Measurements from ENCODE around the gene ADARB2. TPM values are rescaled to one million over a fixed set of nuclear protein-coding genes. Genes with fewer than 3 reads are reported as not detected.

Gene ADARB2
- total RNA-seq, 1 donor from 2014 or later, result 38.7 TPM

GRCh38 chr10:1452777-1453176 lies 284.5 kb downstream of the ADARB2 start:
- no peak overlapping the region for H3K4me3 Mint-ChIP-seq (ENCODE audit: unreplicated experiment)

GRCh38 chr10:1451941-1452340 lies 285.4 kb downstream of the ADARB2 start:
- H3K9me3 Mint-ChIP-seq (ENCODE audit: unreplicated experiment), result no peaks in the 10 kb centered on the region
- no peaks in the 10 kb centered on the region for H3K36me3 Mint-ChIP-seq (ENCODE audit: unreplicated experiment)
- H3K4me3 Mint-ChIP-seq (ENCODE audit: unreplicated experiment), result no peak overlapping the region
- H3K4me1 Mint-ChIP-seq (ENCODE audit: unreplicated experiment), result no peaks in the 10 kb centered on the region
- DNase-seq (ENCODE audit: extremely low spot score, unreplicated experiment), result peak; percentile 65
- H3K27ac Mint-ChIP-seq (ENCODE audit: unreplicated experiment), result no peak overlapping the region
- peaks cover 47% of the 10 kb centered on the region for H3K27me3 Mint-ChIP-seq (ENCODE audit: unreplicated experiment)
- TF ChIP-seq CTCF (IDR thresholded peaks at IDR 0.05), result no peak

More at GRCh38 chr10:1452777-1453176, 284.5 kb downstream of the ADARB2 start:
- peak; percentile 64 for DNase-seq (ENCODE audit: extremely low spot score, unreplicated experiment)
- H3K27ac Mint-ChIP-seq (ENCODE audit: unreplicated experiment), result no peak overlapping the region
- peaks cover 51% of the 10 kb centered on the region for H3K27me3 Mint-ChIP-seq (ENCODE audit: unreplicated experiment)
- no peaks in the 10 kb centered on the region for H3K9me3 Mint-ChIP-seq (ENCODE audit: unreplicated experiment)
- no peaks in the 10 kb centered on the region for H3K36me3 Mint-ChIP-seq (ENCODE audit: unreplicated experiment)
- H3K4me1 Mint-ChIP-seq (ENCODE audit: unreplicated experiment), result no peaks in the 10 kb centered on the region
- no peak for TF ChIP-seq CTCF (IDR thresholded peaks at IDR 0.05)

DNA sequence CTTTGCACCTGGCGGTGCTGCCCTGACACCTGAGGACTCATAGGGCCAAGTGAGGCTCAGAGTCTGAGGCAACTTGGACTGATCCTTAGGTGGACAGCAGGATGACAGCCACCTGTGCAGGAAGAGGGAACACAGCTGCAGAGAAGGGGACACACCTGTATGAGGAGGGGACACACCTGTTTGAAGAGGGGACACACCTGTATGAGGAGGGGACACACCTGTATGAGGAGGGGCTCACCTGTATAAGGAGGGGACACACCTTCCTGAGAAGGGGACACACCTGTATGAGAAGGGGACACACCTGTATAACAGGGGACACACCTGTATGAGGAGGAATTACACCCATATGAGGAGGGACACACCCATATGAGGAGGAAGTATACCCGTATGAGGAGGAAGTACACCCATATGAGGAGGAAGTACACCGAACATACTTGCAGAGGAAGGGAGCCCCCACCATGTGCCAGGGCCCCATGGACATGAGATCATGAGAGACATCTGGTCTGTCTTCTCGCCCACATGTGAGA lies 285.9 kb downstream of the ADARB2 start:
- Mint-ChIP-seq H3K27me3 (ENCODE audit: unreplicated experiment) (peaks cover 42% of the 10 kb centered on the region), H3K4me3 (ENCODE audit: unreplicated experiment) (no peak overlapping the region), H3K36me3 (ENCODE audit: unreplicated experiment) (no peaks in the 10 kb centered on the region), H3K27ac (ENCODE audit: unreplicated experiment) (no peak overlapping the region), H3K4me1 (ENCODE audit: unreplicated experiment) (no peaks in the 10 kb centered on the region), H3K9me3 (ENCODE audit: unreplicated experiment) (no peaks in the 10 kb centered on the region)
- no peak for TF ChIP-seq CTCF (IDR thresholded peaks at IDR 0.05)
- DNase-seq (ENCODE audit: extremely low spot score, unreplicated experiment), result peak; percentile 59

DNA sequence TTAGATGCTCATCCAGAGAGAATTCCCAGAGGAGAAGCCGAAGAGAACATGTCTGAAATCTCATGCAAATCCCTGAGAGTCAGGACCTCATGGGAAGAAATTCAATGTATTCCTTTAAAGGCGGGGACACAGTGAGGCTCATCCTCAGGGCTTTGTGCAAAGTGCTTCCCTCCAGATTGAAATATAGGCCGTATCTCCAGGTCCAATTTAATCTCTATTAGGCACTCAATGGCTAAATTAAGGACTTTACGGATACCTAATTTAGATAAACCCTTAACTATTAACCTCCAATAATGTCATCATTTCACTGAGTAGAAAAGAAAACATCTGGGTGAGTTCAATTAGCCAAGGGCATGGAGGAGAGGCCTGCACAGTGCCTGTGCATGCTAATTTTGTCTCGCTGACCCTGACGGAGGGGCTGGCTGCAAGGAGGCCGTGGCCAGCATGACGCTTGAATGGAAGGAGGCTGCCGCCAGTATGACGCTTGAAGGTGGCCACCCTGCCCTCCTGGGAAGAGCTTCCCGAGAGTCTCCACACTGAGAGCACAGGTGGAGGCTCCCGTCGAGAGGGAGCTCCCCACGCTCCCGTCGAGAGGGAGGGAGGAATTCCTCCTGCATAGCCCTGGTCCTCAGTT lies 287.6 kb downstream of the ADARB2 start:
- Mint-ChIP-seq H3K27me3 (ENCODE audit: unreplicated experiment) (peaks cover 34% of the 10 kb centered on the region), H3K9me3 (ENCODE audit: unreplicated experiment) (no peaks in the 10 kb centered on the region), H3K36me3 (ENCODE audit: unreplicated experiment) (no peaks in the 10 kb centered on the region), H3K27ac (ENCODE audit: unreplicated experiment) (no peak overlapping the region), H3K4me1 (ENCODE audit: unreplicated experiment) (no peaks in the 10 kb centered on the region), H3K4me3 (ENCODE audit: unreplicated experiment) (no peak overlapping the region)
- DNase-seq (ENCODE audit: extremely low spot score, unreplicated experiment), result peak; percentile 69
- no peak for TF ChIP-seq CTCF (IDR thresholded peaks at IDR 0.05)

GRCh38 chr10:1449021-1449420 lies 288.3 kb downstream of the ADARB2 start:
- no peaks in the 10 kb centered on the region for H3K9me3 Mint-ChIP-seq (ENCODE audit: unreplicated experiment)
- no peak for TF ChIP-seq CTCF (IDR thresholded peaks at IDR 0.05)
- no peak overlapping the region for H3K4me3 Mint-ChIP-seq (ENCODE audit: unreplicated experiment)
- H3K36me3 Mint-ChIP-seq (ENCODE audit: unreplicated experiment), result no peaks in the 10 kb centered on the region
- H3K4me1 Mint-ChIP-seq (ENCODE audit: unreplicated experiment), result no peaks in the 10 kb centered on the region
- DNase-seq (ENCODE audit: extremely low spot score, unreplicated experiment), result peak; percentile 51
- peaks cover 31% of the 10 kb centered on the region for H3K27me3 Mint-ChIP-seq (ENCODE audit: unreplicated experiment)
- no peak overlapping the region for H3K27ac Mint-ChIP-seq (ENCODE audit: unreplicated experiment)
